Measurements from ENCODE around the gene CP.

DNA sequence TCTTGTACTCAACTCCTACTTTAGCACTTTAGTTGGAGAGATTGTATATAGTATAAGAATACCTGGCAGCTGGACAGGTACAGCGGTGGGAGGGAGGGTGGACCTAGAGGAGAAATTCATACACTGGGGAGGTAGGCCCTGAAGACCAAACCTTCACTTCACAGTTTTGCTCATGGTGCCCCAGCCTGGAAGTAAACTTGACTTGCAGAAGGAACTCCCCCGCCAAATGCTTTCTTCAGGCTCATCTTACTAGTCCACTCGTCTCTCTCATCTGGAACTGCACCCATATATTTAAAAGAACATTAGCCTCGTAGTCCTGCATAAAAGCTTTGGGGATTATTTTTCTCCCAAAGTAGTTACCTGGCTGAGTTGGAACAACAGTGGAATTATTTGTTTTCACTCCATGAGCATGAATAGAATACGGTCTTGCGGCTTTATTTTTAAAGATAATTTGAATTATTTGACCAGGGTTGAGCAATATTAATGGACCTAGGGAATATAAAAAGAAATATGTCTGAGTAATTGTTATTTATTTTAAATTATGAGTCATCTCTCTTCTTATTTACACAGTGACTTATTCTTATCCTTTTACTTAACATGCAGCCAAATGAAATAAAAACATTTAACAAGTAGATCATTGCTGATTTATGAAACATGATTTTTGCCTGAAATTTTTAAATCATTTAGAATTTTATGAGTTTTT lies 25.5 kb upstream of the CP start:
- no peak for TF ChIP-seq CTCF (IDR thresholded peaks at IDR 0.05)
- TF ChIP-seq POLR2A (IDR thresholded peaks at IDR 0.05): no peak
